Measurements from ENCODE around the gene ARHGAP26. TPM values are rescaled to one million over a fixed set of nuclear protein-coding genes. Genes with fewer than 3 reads are reported as not detected.

ARHGAP26 gene
- polyA plus RNA-seq, 1 donor (not counting 4 experiments of a cell fraction or from before 2014, with no cell fraction given), result 3.9 TPM

DNA sequence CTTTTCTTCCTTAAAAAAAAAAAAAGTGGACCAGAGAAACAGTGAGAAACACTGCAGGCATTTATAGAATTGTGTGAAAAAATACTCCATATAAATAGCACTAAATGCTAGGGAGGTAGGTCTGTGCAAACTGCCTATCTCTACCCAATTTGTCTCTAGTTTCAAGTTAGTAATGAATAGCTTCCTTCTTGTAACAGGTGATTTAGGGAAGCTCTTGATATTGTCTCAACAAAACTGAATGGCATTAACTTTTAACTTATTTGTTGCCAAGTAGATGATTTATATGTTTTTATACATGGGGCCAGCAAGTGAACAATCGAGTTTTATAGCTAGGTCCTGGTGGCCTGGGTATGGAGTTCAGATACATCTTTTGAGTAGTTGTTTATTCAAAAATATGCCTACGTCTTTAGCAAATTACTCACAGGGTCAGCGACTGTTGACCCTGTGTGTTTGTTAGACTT, 349.7 kb downstream of the ARHGAP26 start:
- Histone ChIP-seq H3K27ac (ENCODE audit: control insufficient read depth, insufficient read depth, low read length) (no peak overlapping the region), H3K9ac (ENCODE audit: control insufficient read depth, extremely low read depth, insufficient read depth, low read length) (no peak overlapping the region), H3K36me3 (ENCODE audit: control insufficient read depth in 2 of 2, extremely low read depth in 1 of 2, insufficient read depth in 2 of 2, low read length in 2 of 2) (no peaks in the 10 kb centered on the region), H3K4me3 (ENCODE audit: control insufficient read depth in 2 of 3, extremely low read depth in 1 of 3, insufficient read depth in 2 of 3, low read depth in 1 of 3, low read length in 3 of 3) (no peak overlapping the region), H3K27me3 (ENCODE audit: control insufficient read depth, extremely low read depth, insufficient read depth, low read length) (no peaks in the 10 kb centered on the region), H3K4me2 (ENCODE audit: control insufficient read depth, extremely low read depth, insufficient read depth, low read depth, low read length) (no peak overlapping the region), H3K9me1 (ENCODE audit: control insufficient read depth, extremely low read depth, insufficient read depth, low read length) (no peaks in the 10 kb centered on the region), H3K9me3 (ENCODE audit: control insufficient read depth, low read depth, low read length) (no peaks in the 10 kb centered on the region), H3K4me1 (ENCODE audit: control insufficient read depth, extremely low read depth, insufficient read depth, low read length) (no peaks in the 10 kb centered on the region), H2AFZ (ENCODE audit: control insufficient read depth, low read length) (no peak overlapping the region), H4K20me1 (ENCODE audit: control insufficient read depth, extremely low read depth, insufficient read depth, low read length) (no peaks in the 10 kb centered on the region), H3K79me2 (ENCODE audit: control insufficient read depth, insufficient read depth, low read length) (no peaks in the 10 kb centered on the region)
- TF ChIP-seq, protein P1, sequence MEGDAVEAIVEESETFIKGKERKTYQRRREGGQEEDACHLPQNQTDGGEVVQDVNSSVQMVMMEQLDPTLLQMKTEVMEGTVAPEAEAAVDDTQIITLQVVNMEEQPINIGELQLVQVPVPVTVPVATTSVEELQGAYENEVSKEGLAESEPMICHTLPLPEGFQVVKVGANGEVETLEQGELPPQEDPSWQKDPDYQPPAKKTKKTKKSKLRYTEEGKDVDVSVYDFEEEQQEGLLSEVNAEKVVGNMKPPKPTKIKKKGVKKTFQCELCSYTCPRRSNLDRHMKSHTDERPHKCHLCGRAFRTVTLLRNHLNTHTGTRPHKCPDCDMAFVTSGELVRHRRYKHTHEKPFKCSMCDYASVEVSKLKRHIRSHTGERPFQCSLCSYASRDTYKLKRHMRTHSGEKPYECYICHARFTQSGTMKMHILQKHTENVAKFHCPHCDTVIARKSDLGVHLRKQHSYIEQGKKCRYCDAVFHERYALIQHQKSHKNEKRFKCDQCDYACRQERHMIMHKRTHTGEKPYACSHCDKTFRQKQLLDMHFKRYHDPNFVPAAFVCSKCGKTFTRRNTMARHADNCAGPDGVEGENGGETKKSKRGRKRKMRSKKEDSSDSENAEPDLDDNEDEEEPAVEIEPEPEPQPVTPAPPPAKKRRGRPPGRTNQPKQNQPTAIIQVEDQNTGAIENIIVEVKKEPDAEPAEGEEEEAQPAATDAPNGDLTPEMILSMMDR (optimal IDR thresholded peaks at IDR 0.05 in 1 of 3, IDR thresholded peaks at IDR 0.05 in 1 of 3, conservative IDR thresholded peaks at IDR 0.05 in 1 of 3; ENCODE audit: extremely low read depth in 1 of 3, insufficient read depth in 2 of 3, low read length in 3 of 3), result no peak
- TF ChIP-seq EZH2 (IDR thresholded peaks at IDR 0.05; ENCODE audit: low read length), result no peak
- dilution Hi-C loops (cut with MboI; ENCODE audit: extremely low pct_ligation_motif_present, low sequenced_read_pairs), result no loop called here
- DNase-seq (ENCODE audit: low read depth, low spot score) (no peak), FAIRE-seq (no peak)

DNA sequence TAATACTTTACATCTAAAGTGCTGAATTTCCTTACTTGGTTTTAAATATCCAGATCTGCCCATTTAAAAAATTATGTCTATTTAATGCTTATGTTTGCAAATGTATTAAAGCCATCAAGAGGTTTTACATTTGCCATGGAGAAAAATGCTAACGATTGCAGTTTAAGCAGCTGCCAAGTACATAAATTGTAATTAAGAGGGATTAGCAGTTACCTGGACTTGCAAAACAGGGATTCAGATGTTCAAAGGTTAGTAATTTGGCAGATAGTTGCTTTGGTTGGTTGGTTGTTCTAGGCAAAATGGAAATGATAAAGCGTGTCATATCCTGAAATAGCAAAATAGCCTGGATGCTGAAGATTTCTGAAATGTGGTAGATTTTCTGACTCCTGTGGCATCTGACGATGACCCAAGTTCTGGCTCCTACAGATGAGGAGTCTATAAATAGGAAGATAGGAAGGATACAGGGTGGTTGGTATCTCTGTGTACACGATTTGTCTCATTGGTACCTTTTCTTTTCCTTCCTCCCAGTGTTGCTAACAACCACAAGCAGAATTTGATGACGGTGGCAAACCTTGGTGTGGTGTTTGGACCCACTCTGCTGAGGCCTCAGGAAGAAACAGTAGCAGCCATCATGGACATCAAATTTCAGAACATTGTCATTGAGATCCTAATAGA, 350.4 kb downstream of the ARHGAP26 start:
- Histone ChIP-seq H3K27me3 (ENCODE audit: control insufficient read depth, extremely low read depth, insufficient read depth, low read length) (no peaks in the 10 kb centered on the region), H3K36me3 (ENCODE audit: control insufficient read depth in 2 of 2, extremely low read depth in 1 of 2, insufficient read depth in 2 of 2, low read length in 2 of 2) (no peaks in the 10 kb centered on the region), H3K9ac (ENCODE audit: control insufficient read depth, extremely low read depth, insufficient read depth, low read length) (no peak overlapping the region), H3K4me3 (ENCODE audit: control insufficient read depth in 2 of 3, extremely low read depth in 1 of 3, insufficient read depth in 2 of 3, low read depth in 1 of 3, low read length in 3 of 3) (no peak overlapping the region), H3K79me2 (ENCODE audit: control insufficient read depth, insufficient read depth, low read length) (no peaks in the 10 kb centered on the region), H4K20me1 (ENCODE audit: control insufficient read depth, extremely low read depth, insufficient read depth, low read length) (no peaks in the 10 kb centered on the region), H2AFZ (ENCODE audit: control insufficient read depth, low read length) (no peak overlapping the region), H3K9me3 (ENCODE audit: control insufficient read depth, low read depth, low read length) (no peaks in the 10 kb centered on the region), H3K9me1 (ENCODE audit: control insufficient read depth, extremely low read depth, insufficient read depth, low read length) (no peaks in the 10 kb centered on the region), H3K4me1 (ENCODE audit: control insufficient read depth, extremely low read depth, insufficient read depth, low read length) (no peaks in the 10 kb centered on the region), H3K27ac (ENCODE audit: control insufficient read depth, insufficient read depth, low read length) (no peak overlapping the region), H3K4me2 (ENCODE audit: control insufficient read depth, extremely low read depth, insufficient read depth, low read depth, low read length) (no peak overlapping the region)
- FAIRE-seq (no peak), DNase-seq (ENCODE audit: low read depth, low spot score) (no peak)
- TF ChIP-seq EZH2 (IDR thresholded peaks at IDR 0.05; ENCODE audit: low read length), result no peak
- TF ChIP-seq, protein P1 (optimal IDR thresholded peaks at IDR 0.05 in 1 of 3, IDR thresholded peaks at IDR 0.05 in 1 of 3, conservative IDR thresholded peaks at IDR 0.05 in 1 of 3; ENCODE audit: extremely low read depth in 1 of 3, insufficient read depth in 2 of 3, low read length in 3 of 3), result no peak
- dilution Hi-C loops (cut with MboI; ENCODE audit: extremely low pct_ligation_motif_present, low sequenced_read_pairs), result no loop called here

Data from keratinocyte (primary cell).